Measurements from ENCODE around the gene CAPN10.

CAPN10 gene

DNA sequence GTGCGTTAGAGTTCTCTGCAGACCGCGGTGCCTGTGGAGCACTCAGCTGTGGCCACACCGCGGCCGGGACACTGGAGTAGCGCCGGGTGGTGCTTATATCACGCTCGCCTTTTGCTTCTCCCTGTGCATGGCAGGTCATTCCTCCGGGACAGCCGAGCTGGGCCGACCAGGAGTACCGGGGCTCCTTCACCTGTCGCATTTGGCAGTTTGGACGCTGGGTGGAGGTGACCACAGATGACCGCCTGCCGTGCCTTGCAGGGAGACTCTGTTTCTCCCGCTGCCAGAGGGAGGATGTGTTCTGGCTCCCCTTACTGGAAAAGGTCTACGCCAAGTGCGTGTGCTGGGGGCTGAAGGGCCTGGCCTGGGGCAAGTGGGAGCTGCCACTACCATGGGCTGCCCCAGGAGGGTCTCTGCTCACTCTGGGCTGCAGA lies 4.2 kb downstream of the CAPN10 start:
- DNase-seq: no peak

DNA sequence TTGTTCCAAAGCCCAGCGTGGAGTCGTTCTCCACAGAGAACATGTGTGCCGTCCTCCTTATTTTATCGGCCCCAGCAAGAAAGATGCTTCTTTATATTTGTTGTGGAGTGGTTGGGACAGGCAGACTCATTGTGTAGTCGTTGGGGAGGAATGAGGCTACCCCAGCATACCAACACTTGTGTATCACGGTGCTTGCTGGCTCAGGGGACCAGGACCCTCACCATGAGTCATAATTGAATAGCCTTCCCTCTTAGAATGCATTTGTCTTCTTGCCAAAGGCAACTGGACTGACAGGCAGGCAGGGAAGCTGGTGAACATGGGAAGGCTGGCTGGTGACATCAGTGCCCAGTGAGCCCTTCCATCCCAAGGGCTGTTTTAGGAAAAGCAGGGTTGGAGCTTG lies 4.7 kb downstream of the CAPN10 start:
- DNase-seq: no peak

DNA sequence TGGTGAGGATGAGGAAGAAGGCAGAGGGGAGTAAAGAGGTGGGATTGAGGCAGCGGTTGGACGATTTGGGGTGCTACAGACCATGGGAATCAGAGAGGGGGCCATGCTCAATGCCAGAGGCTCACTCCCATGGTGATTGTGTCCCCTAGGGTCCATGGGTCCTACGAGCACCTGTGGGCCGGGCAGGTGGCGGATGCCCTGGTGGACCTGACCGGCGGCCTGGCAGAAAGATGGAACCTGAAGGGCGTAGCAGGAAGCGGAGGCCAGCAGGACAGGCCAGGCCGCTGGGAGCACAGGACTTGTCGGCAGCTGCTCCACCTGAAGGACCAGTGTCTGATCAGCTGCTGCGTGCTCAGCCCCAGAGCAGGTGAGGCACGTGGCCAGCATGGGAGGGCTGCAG lies 5.2 kb downstream of the CAPN10 start:
- no peak for DNase-seq

DNA sequence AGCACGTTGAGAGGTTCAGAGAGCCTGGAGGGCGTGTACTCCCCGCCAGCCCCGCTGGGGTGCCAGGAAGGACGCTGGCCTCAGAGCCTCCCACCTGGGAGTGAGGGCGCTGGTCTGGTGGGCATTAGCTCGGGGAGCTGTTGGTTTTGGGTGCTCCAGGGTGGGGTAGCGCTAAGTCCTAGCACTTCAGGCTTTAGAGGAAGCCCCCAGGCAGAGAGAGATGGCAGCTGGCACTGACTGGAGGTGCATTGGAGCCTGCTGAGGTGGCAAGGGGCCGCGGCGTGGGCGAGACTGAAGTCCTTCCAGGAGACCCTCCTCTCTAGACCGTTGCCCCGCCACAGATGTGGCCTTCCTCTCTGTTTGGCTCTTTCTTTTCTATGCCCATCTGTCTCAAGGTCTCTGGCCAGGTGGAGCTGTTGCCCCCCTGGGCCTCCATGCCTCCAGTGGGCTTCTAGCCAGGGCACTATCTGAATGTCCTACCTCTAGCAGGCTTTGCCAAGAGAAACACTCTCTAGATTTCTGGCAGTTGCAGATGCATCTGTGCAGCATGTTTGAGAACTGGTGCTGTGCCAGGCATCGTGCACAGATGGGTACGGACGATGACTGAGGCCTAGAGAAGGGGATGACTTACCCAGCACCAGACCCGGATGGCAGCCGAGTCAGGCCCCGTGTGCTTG lies 6.6 kb downstream of the CAPN10 start:
- no peak for DNase-seq

DNA sequence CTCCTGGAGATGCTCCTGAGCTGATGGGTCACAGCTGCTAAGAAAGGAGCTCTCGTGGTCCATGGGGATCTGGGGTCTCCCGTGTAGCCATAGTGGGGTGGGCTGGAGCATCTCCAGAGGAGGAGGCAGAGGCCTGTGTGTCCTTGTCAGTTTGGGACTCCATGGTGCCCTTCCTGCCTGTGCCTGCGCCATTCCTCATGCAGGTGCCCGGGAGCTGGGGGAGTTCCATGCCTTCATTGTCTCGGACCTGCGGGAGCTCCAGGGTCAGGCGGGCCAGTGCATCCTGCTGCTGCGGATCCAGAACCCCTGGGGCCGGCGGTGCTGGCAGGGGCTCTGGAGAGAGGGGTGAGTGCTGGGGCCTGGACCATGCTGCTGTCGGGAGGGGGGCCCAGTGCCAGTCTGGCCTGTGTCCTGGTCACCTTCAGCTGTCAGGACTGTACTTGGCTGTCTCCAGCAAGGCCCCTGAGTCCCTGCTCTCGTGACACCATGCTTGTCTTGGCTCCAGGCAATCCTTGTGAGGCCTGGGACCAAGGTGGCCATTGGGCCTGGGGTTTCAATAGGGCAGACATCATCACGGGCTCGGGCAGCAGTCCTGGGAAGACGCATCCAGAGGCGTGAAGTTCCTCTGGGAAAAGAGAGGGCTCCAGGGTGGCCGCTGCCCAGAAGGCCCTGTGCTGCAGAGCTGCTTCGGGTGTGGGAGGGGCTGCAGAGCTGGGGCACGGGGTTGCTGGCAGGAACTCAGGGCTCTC lies 7.3 kb downstream of the CAPN10 start:
- no peak for DNase-seq

DNA sequence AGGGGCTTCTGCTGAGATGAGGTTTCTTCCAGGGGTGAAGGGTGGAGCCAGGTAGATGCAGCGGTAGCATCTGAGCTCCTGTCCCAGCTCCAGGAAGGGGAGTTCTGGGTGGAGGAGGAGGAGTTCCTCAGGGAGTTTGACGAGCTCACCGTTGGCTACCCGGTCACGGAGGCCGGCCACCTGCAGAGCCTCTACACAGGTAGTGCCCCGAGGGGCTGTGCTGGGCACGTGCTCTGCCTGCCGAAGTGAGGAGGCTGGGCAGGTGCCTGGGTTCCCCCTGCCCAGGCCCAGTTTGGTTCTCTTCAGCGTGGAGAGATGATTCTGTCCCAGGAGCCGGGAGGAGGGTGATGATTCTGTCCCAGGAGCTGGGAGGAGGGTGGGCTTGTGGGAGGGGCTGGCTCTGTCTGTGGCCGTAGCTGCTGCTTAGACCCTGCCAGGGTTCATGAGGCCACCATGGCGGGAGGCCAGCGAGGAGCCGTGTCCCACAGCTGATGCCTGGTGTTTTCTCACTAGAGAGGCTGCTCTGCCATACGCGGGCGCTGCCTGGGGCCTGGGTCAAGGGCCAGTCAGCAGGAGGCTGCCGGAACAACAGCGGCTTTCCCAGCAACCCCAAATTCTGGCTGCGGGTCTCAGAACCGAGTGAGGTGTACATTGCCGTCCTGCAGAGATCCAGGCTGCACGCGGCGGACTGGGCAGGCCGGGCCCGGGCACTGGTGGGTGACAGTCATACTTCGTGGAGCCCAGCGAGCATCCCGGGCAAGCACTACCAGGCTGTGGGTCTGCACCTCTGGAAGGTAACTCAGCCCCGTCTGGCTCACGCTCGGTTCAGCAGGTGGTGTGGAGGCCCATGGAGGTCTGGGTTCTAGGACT lies 8.2 kb downstream of the CAPN10 start:
- no peak for DNase-seq

DNA sequence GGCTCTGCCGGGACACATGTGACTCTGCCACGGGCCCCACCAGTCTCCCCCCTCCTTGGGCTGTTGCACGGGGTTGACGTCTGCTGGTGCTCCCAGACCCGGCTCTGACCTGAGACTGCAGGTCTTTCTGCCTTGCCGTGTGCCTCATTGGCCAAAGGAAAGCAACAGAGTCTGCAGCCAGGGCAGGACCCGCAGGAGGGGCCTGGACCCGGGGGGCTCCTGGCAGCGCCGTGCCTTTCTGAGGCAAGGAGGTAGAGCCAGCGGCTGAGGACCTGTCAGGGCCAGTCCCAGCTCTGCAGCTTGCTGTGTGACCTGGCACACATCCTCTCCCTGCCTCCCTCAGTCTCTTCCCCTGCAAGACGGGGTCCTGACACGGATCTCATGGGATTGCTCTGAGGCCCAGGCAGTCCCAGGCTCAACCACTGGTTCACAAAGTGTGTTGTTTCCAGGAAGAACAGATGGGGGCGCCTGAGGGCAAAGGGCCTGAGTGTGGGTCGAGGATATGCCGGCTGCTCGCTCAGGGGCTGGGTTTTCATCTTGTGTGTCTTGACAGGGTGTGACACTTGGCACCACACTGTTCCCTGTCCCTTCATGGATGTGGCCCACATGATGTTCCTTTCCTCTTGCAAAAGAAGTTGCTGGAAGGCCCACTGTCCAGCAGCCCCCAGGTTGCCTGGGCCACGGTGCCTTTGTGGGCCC lies 9.0 kb downstream of the CAPN10 start:
- DNase-seq: no peak

DNA sequence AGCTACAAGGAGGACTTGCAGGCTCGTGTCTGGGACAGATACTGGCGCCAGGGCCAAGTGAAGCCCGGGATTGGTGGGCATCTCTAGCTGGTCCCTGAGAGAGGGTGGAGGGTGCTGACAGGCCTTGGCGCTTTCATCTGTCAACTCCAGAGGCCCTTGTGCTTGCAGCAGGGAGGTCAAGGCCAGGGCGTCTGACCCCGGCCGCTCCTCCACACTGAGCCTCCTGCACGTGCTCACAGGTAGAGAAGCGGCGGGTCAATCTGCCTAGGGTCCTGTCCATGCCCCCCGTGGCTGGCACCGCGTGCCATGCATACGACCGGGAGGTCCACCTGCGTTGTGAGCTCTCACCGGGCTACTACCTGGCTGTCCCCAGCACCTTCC lies 9.5 kb downstream of the CAPN10 start:
- DNase-seq: no peak

DNA sequence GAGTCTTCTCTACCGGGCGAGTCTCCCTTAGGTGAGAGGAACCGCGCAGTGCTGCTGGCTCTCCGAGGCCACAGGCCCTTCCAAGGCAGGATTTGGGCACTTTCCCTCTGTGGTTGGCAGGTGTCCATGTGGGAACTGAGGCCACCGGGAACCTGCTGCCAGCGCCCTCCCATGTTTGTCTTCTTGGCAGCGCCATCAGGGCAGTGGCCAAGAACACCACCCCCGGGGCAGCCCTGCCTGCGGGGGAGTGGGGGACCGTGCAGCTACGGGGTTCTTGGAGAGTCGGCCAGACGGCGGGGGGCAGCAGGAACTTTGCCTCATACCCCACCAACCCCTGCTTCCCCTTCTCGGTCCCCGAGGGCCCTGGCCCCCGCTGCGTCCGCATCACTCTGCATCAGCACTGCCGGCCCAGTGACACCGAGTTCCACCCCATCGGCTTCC lies 10.0 kb downstream of the CAPN10 start:
- no peak for DNase-seq

DNA sequence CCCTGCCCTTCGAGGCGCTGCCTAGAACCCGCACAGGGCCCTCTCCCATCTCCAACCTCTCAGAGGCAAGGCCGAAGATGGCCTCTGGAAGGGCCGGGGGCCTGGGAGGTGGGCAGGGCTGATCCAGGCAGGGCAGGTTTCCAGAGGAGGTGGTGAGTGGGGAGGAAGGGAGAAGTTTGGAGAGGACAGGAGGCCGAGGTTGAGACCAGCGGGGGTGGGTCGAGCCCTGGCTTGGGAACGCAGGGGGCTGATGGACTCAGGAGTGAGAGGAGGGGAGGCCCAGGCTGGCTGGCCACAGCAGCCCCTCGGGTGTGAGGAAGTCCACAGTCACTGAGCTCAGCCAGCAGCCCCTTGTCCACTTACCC lies 10.5 kb downstream of the CAPN10 start:
- no peak for DNase-seq

DNA sequence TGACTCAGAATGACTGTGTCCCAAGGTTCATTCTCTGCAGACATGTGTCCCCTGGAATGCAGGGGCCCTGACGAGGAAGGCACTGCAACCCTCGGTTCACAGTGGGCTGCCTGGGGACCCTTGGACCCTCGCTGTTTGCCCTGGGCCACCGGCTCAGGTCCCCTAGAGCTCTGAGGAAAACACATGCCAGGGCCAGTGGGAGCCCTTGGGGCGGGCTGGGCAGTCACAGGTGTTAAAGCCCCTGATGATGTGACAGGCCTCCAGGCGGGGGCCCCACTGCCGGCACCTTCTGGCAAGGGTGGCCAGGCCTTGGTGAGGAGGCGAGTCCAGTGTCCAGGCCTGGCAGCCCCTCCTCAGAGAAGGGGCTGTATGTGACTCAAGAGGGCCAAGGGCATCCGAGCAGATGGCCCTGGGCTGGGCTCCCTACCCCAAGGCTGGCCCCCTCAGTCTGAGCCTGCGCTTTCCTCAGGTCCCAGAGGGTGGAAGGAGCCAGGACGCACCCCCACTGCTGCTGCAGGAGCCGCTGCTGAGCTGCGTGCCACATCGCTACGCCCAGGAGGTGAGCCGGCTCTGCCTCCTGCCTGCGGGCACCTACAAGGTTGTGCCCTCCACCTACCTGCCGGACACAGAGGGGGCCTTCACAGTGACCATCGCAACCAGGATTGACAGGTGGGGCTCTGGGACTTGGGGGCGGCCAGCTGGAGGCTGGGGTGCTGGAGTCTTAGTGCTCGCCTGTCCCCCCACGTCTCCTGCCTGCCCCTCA lies 11.1 kb downstream of the CAPN10 start:
- DNase-seq: no peak

DNA sequence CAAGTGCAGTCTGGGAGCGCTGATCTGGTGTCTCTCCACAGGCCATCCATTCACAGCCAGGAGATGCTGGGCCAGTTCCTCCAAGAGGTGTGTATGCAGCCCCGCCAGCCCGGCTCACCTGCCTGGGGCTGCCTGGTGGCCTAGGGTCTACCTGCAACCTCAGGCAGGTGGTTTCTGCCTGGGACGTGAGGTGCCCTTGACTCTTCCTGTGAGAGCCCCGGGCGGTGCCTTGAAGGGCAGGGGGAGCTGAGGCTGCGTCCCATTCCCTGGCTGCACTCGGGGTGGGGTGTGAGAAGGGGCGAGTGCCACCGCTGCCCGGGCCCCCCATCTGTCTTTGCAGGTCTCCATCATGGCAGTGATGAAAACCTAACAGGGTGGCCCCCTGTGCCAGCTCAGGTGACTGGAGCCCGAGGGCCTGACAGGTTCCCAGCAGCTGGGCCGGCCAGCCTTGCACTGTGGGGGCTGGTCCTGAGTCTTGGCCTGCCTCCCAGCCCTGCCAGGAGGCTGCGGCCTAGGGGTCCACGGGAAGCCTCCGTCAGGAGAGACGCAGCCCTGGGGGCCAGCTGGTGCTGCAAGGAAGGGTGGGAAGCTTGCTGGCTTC lies 11.9 kb downstream of the CAPN10 start:
- DNase-seq: no peak

DNA sequence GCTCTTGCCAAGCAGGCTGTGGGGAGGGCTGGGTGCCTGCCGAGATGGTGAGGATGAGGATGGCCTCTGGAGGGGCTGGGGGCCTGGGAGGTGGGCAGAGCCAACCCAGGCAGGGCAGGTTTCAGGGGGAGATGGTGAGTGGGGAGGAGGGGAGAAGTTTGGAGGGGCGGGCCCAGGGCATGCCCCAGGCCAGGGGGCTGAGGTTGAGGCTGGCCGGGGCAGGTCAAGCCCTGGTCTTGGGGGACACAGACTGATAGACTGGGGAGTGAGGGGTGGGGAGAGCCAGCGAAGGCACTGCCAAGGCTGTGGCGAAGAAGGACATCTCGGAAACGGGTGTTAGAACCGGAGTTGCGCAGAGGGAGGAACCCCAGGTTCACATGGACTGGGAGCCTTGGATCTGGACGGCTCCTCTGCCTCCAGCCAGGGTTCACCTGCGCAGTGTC lies 12.6 kb downstream of the CAPN10 start:
- DNase-seq: no peak

DNA sequence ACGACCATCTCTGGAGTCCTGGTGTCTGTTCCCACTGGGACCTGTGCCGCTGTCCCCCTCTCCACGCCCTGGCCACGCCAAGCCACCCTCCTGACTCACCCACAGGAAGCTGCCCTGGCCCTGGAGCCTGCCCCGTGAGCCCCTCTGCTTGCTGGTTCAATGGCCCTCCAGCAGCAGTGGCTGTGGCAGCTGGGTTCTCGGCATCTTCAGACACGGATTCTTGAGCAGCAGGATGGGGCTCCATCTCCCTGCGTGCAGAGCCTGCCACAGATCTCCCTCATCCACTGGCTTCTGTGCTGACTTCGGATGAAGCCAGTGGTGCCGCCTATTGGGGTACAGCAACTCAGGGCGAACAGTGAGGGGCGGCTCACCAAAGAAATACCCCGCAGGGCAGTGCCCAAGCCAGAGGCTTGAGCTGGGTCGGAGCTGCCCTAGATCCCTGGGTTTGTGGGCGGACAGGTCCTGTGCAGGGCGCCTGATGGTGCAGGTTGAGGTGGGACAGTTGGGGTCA lies 14.0 kb downstream of the CAPN10 start:
- DNase-seq: no peak

DNA sequence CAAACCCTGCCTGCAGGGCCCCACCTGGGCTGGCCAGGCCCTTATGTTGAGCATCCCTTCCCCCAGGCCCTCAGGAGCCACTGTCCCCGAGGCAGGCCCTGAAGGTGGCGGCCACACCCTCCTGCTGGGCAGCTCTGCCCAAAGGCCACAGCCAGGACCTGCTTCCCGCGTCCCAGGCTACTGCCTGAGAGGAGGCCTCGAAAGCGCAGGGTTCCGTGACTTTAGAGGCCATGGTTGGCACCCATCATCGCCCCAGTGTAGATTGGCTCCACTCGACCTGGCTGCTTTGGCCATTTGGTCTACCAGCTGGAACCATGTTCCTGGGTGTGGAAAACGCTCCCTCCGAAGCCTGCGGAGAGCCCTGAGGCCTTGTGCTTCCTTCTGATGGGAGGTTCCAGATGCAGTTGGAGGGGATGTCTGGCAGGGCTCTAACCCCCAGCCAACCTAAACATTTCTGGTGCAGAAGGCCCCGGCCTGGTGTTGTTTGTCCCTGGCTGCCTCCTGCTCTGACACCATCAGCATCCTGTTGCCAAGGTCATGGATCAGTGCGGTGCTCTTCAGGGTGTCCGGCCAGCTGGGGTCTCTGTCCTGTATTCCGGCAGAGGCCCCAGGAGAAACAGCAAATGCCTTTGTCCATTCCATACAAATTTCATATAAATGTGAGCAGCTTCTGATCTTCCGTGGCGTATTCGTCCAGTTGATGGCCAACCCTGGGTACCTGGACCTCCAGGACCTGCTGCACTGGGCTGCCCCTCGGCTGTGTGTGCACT lies 14.7 kb downstream of the CAPN10 start:
- no peak for DNase-seq

DNA sequence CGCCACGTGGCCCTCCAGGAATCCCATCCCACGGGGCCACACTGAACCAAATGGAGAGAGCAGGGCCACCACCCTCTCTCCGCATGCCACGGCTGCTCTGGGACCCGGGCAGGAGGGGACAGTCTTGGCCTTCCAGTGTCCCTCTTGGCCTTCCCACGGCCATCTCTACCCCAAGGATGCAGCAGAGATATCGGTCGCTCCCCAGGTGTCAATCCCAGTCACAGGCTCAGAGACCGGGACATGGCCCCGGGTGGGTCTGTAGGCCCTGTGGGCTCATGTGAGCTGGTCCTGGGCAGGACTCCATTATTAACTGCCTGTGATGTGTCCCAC lies 15.3 kb downstream of the CAPN10 start:
- DNase-seq: no peak

DNA sequence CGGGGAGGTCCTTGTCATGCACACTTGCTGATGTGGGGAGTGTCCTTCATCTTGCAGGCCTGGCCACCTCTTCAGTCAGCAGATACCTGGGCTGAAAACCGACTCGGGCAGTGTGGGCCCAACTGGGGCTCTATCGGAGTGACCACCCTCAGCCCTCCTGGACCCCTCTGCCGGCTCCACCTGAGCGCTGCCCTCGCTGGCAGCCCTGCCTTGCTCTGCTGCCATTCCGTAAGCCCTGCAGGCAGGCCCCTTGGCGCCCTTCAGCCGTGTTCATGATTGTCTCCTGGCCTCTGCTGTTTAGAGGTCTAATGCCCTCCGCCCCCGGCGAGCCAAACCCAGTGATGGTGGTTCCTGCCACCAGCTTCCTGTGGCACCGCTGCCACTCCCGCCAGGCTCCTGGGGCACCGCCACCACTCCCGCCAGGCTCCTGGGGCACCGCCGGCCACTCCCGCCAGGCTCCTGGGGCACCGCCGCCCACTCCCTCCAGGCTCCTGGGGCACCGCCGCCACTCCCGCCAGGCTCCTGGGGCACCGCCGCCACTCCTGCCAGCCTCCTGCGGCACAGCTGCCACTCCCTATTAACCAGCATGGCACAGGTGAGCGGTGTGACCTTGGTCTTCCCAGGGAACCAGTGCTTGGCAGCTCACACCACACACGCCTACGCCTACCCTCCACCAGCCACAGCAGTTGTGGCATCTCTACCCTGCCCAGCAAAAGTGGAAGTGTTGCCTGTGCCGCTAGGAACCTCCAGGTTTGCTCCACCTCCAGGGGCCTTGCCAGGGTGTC lies 15.9 kb downstream of the CAPN10 start:
- no peak for DNase-seq

DNA sequence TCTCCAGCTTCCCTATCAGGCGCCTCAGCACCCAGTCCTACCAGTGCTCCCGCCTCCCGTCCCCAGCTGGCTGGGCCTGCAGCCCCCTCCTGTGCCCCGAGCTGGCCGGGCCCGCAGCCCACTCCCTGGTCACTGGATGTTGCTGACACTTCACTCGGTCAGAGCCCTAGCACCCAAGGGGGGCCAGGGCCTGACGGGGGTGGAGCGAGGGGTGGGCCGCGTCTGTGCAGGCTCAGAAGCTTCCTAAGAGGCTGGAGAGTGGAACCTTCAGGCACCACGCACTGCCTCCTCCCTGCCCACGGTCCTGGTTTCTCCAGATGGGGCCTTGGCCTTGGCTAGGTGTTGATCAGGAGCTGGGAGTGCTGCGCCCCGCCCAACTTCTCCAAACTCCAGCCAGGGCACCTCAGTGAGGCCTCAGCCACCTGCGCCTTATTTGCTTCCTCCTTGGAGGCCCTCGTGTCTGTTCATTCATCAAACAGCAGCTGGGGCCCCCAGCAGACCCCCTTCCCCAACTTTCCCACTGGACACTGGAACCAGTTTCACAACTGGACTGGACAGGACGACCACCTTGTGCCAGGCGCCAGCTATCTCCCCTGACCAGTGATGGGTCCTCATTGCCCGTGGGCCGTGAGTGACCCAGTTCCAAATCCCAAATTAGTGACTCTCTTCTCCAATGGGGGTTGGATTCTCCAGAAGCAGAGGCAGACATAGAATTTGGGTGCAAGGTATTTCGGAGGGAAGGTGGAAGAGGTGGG lies 16.7 kb downstream of the CAPN10 start:
- no peak for DNase-seq

DNA sequence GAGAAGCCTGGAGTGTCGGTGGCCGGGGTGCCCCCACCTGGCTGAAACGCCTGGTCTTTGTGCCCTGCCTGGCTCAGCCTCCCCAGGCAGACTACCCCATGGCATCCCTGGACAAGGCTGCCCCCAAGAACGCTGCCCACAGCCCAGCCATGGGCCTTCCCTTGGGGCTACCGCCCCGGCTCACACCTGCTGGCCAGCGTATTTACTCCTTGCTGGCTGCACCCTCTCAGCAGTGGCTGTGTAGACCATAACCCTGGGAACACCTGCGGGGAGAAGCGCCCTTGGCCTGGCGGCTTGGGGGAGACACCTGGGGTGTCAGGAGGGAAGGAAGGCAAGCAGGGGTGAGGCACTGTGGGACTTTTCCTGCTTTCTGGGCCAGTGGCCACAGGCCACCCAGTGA lies 17.3 kb downstream of the CAPN10 start:
- DNase-seq: no peak
